ENCODE measurements around the gene ANKRD24.
"Not testable (repeated sequence)": the region's sequence is repeated elsewhere in the genome, so short reads cannot be mapped to it uniquely, and the experiment has no call there.

Gene ANKRD24

DNA sequence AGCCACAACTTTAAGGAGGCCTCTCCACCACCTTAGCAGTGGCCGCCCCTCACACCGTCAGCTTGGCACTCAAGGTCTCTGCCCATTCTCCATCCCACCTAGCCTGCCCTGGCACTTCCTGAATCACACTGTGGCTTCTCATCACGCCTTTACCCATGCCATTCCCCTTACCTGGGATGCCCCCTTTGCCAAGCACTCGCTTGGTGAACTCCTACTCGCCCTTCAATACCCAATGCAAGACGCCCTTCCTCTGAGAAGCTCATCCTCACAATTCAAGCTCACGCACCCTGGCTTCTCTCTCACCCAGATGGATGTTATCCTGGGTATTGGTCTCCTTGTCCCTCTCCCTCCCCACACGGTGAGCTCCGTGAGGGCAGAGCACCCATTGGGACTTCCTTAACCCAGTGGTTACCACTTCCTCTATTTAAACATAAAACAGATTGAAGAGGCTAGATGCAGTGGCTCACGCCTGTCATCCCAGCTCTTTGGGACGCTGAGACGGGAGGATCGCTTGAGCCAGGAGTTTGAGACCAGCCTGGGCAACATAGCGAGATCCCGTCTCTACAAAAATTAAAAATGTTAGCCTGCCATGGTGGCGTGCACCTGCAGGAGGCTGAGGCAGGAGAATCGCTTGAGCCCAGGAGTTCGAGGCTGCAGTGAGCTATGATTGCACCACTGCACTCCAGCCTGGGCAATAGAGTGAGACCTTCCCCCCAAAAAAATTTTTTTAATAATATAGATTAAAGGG, 83.9 kb downstream of the ANKRD24 start:
- no peak for DNase-seq (ENCODE audit: low spot score)
- ChIA-PET POLR2A (ENCODE audit: low non-redundant PET) (no interaction called here), CTCF (interaction anchor here (0.5 to 2.1 kb wide), 21 partner anchors 8 to 268 kb away, joined by 3 to 12 read pairs (median 5); partner anchors contain the start of genes MPND, SH3GL1 and YJU2)
- no peak for TF ChIP-seq CTCF (conservative IDR thresholded peaks at IDR 0.05; ENCODE audit: low read depth)
- no peak overlapping the region for H3K27ac ChIP-seq

GRCh38 chr19:4267101-4267900, 84.8 kb downstream of the ANKRD24 start:
- DNase-seq (ENCODE audit: low spot score): peak; percentile 65
- TF ChIP-seq CTCF (conservative IDR thresholded peaks at IDR 0.05; ENCODE audit: low read depth): peak; percentile 89
- no peak overlapping the region for H3K27ac ChIP-seq
- POLR2A ChIA-PET (ENCODE audit: low non-redundant PET): no interaction called here
- CTCF ChIA-PET: interaction anchor here (0.5 to 2.1 kb wide), 26 partner anchors 9 to 267 kb away, joined by 3 to 12 read pairs (median 4); partner anchors contain the start of genes SH3GL1 and YJU2

GRCh38 chr19:4267901-4268815, 85.7 kb downstream of the ANKRD24 start:
- TF ChIP-seq CTCF (conservative IDR thresholded peaks at IDR 0.05; ENCODE audit: low read depth): no peak
- POLR2A ChIA-PET (ENCODE audit: low non-redundant PET): no interaction called here
- CTCF ChIA-PET: interaction anchor here (0.5 to 2.1 kb wide), 14 partner anchors 9 to 1208 kb away, joined by 3 to 12 read pairs (median 4); no protein-coding TSS in a partner anchor
- DNase-seq (ENCODE audit: low spot score): no peak
- H3K27ac ChIP-seq: no peak overlapping the region; the same call in 1 of the 2 replicates

DNA sequence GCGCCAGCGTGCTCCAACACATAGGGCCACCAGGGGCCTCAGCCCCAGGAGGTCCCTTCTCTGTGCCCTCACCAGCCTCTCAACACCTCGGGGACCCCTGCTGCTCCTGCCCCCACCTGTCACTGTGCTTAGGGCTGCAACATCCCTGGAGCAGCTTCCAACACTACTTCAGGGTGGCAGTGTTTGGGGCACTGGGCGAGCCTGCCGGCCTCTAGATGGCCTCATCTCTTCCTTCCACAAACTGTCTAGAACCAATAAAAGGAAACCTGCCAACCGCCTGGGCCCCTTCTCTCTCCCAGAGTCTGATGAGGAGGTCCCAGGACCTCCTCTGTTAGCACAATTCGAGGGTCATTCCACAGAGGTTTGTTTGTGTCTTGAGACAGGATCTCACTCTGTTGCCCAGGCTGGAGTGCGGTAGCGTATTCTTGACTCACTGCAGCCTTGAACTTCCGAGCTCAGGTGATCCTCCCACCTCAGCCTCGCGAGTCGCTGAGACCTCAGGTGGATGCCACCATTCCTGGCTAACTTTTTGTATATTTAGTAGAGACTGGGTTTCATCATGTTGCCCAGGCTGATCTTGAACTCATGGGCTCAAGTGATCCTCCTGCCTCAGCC, 86.4 kb downstream of the ANKRD24 start:
- no peak overlapping the region; the same call in 1 of the 2 replicates for H3K27ac ChIP-seq
- no peak for DNase-seq (ENCODE audit: low spot score)
- TF ChIP-seq CTCF (conservative IDR thresholded peaks at IDR 0.05; ENCODE audit: low read depth): no peak
- ChIA-PET POLR2A (ENCODE audit: low non-redundant PET) (no interaction called here), CTCF (interaction anchor here (0.5 to 1.0 kb wide), 5 partner anchors 10 to 1208 kb away, joined by 3 to 4 read pairs (median 3); no protein-coding TSS in a partner anchor)

DNA sequence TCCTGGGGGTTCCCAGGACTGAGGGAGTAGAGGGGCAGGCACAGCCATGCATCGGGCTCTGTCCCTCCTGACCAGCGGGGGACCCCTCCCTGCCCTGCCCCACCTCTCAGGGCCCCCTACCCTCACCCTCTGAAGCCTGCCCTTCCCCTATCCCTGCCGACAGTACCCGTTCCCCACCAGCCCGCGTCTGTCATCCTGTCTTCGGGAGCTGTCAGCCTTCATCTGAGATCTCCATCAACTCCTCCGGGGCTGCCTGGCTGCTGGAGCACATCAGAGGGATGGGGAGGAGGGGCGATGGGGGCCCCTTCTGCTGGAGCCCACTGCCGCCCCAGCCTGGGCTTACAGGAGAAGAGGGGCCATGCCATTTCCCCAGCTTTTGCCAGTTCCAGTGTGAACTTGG, 90.4 kb downstream of the ANKRD24 start:
- no peak overlapping the region for H3K27ac ChIP-seq
- TF ChIP-seq CTCF (conservative IDR thresholded peaks at IDR 0.05; ENCODE audit: low read depth): no peak
- ChIA-PET CTCF (no interaction called here), POLR2A (ENCODE audit: low non-redundant PET) (no interaction called here)
- DNase-seq (ENCODE audit: low spot score): no peak

DNA sequence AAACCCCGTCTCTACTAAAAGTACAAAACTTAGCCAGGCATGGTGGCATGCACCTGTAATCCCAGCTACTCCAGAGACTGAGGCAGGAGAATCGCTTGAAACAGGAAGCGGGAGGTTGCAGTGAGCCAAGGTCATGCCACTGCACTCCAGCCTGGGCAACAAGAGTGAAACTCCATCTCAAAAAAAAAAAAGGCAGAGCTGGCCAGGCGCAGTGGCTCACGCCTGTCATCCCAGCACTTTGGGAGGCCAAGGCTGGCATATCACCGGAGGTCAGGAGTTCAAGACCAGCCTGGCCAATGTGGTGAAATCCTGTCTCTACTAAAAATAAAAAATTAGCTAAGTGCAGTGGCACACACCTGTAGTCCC, 91.8 kb downstream of the ANKRD24 start:
- not testable (repeated sequence) for H3K27ac ChIP-seq; DNase-seq (ENCODE audit: low spot score)
- CTCF ChIA-PET: interaction anchor here (0.7 kb wide), 1 partner anchor 49 kb away, joined by 3 read pairs; no protein-coding TSS in a partner anchor
- POLR2A ChIA-PET (ENCODE audit: low non-redundant PET): interaction anchor here (0.6 kb wide), 1 partner anchor 67 kb away, joined by 5 read pairs; no protein-coding TSS in a partner anchor

Data from RWPE1 (cell line).